K562 (cell line): ENCODE data around the gene CHI3L1.

Experiments used
- EP300 ChIP-seq: IDR thresholded peaks from 2 replicates; pipeline ENCODE4 v1.6.1; 2012; ENCODE audit warnings: low read length, improper control_type of control experiment
- MAX ChIP-seq: sonication (generic); formaldehyde crosslinking; IDR thresholded peaks from 2 replicates; pipeline ENCODE4 v1.9.0; 2022; ENCODE audit warnings: mild to moderate bottlenecking, missing genetic modification reagents
- MEF2D ChIP-seq: conservative IDR thresholded peaks from 2 replicates; pipeline ENCODE4 v1.6.1; 2016; ENCODE audit warnings: low read depth, missing genetic modification characterization, missing compliant biosample characterization
- MYBL2 ChIP-seq, 2 experiments: fragments of 450-650 bp in 1 of 2; sonication (generic) in 1 of 2; formaldehyde crosslinking in 1 of 2; IDR thresholded peaks; 2 replicates each; pipeline versions ENCODE4 v1.6.1 to v1.8.1; 2017 to 2022; ENCODE audit warnings: borderline replicate concordance in 1 of 2, inconsistent platforms in 1 of 2, low read depth in 1 of 2, mild to moderate bottlenecking in 1 of 2, missing genetic modification reagents in 1 of 2, moderate library complexity in 1 of 2
- NRF1 ChIP-seq, 2 experiments: fragments of 450-650 bp; IDR thresholded peaks in 1 of 2; conservative IDR thresholded peaks in 1 of 2; 2 replicates each; pipeline ENCODE4 v1.6.1; 2014; ENCODE audit warnings: mild to moderate bottlenecking in 2 of 2
- SIN3A ChIP-seq, 2 experiments: fragments of 150-350 bp in 1 of 2; IDR thresholded peaks; 2 replicates each; pipeline ENCODE4 v1.6.1; 2011 to 2016; ENCODE audit warnings: borderline replicate concordance in 2 of 2, low read depth in 2 of 2, low read length in 2 of 2, mild to moderate bottlenecking in 2 of 2, moderate library complexity in 2 of 2; ENCODE audit not compliant: control insufficient read depth in 1 of 2
- ZBTB8A ChIP-seq: fragments of 450-650 bp; IDR thresholded peaks from 2 replicates; pipeline ENCODE4 v1.6.1; 2018; ENCODE audit warnings: mild to moderate bottlenecking, moderate library complexity; ENCODE audit not compliant: partially characterized antibody
- ZNF431 ChIP-seq: sonication (generic); formaldehyde crosslinking; IDR thresholded peaks from 2 replicates; pipeline ENCODE4 v1.8.0; 2022; ENCODE audit warnings: mild to moderate bottlenecking, missing genetic modification reagents

GRCh38 chr1:203170625-203171330, 15.7 kb downstream of the CHI3L1 start:
- no peak for TF ChIP-seq MEF2D (tag)
- no peak for TF ChIP-seq ZNF431 (CRISPR knock-in tag)
- TF ChIP-seq EP300, result no peak
- TF ChIP-seq MAX (CRISPR knock-in tag), result no peak
- no peak for TF ChIP-seq NRF1 (conservative IDR thresholded peaks at IDR 0.05 in 1 of 2, IDR thresholded peaks at IDR 0.05 in 1 of 2)
- TF ChIP-seq SIN3A (IDR thresholded peaks at IDR 0.05; ENCODE audit: borderline replicate concordance in 2 of 2, control insufficient read depth in 1 of 2, low read depth in 2 of 2, low read length in 2 of 2), result no peak
- no peak for TF ChIP-seq ZBTB8A
- TF ChIP-seq MYBL2 (IDR thresholded peaks at IDR 0.05; ENCODE audit: low read depth), result no peak
- no peak for TF ChIP-seq MYBL2 (CRISPR knock-in tag; IDR thresholded peaks at IDR 0.05; ENCODE audit: borderline replicate concordance)
